Spleen (tissue), 7 donors: ENCODE results near the gene TIMM10.

Experiments used
- POLR2AphosphoS5 ChIP-seq, 3 donors: sonication (generic); formaldehyde crosslinking; IDR thresholded peaks; one replicate each; pipeline ENCODE4 v1.5.1; 2017; ENCODE audit warnings: antibody characterized with exemption in 3 of 3
- TF ChIP-seq, protein P1 (sequence below), 11 experiments: fragments of 200-600 bp in 7 of 11; fragments of 450-650 bp in 4 of 11; sonication (generic) in 4 of 11; IDR thresholded peaks in 8 of 11; conservative IDR thresholded peaks in 3 of 11; 1 replicate in 7 of 11; 2 replicates in 4 of 11; pipeline versions ENCODE4 v1.4.0 to v1.8.0; 2016 to 2021; ENCODE audit warnings: antibody characterized with exemption in 11 of 11, inconsistent platforms in 4 of 11, mild to moderate bottlenecking in 1 of 11
- donor health status: DM: no; HTN: no; CAD: no; lungs with moderate emphysema.
- donor health status: DM: no; HTN: no; CAD: no.
- donor health status: DM: no; HTN: no; CAD: no.

DNA sequence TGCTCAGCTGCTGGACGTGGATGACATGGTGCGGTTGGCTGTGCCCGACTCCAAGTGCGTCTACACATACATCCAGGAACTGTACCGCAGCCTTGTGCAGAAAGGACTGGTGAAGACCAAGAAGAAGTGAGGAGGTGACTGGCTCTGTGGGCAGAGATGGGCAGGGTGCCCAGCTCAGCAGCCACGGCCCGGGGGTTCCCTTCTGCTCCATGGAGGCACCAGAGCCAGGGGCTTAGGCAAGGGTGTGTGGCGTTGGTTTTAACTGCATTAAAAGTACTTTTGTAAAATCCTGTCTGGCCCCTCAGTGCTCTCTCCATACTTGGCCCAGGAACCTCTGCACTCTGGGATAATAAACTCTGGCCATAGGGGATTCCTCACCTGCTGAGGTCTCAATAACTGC, 19.4 kb upstream of the TIMM10 start:
- TF ChIP-seq, protein P1, sequence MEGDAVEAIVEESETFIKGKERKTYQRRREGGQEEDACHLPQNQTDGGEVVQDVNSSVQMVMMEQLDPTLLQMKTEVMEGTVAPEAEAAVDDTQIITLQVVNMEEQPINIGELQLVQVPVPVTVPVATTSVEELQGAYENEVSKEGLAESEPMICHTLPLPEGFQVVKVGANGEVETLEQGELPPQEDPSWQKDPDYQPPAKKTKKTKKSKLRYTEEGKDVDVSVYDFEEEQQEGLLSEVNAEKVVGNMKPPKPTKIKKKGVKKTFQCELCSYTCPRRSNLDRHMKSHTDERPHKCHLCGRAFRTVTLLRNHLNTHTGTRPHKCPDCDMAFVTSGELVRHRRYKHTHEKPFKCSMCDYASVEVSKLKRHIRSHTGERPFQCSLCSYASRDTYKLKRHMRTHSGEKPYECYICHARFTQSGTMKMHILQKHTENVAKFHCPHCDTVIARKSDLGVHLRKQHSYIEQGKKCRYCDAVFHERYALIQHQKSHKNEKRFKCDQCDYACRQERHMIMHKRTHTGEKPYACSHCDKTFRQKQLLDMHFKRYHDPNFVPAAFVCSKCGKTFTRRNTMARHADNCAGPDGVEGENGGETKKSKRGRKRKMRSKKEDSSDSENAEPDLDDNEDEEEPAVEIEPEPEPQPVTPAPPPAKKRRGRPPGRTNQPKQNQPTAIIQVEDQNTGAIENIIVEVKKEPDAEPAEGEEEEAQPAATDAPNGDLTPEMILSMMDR (IDR thresholded peaks at IDR 0.05 in 8 of 11, conservative IDR thresholded peaks at IDR 0.05 in 3 of 11): no peak
- TF ChIP-seq POLR2AphosphoS5 (IDR thresholded peaks at IDR 0.05): peak in 1 of 3 donors; percentile 21
